Endothelial cell (in vitro differentiated cells): ENCODE measurements around the gene PCYOX1L. TPM values are rescaled to one million over a fixed set of nuclear protein-coding genes. Genes with fewer than 3 reads are reported as not detected.

ENCODE experiments used
- DNase-seq: peaks from one replicate; pipeline ENCODE4 v3.0.0; 2021; ENCODE audit warnings: low spot score
- H3K27ac Mint-ChIP-seq: one replicate; pipeline ENCODE4 v1.8.0; 2021; ENCODE audit warnings: mixed read lengths, inconsistent platforms; ENCODE audit not compliant: unreplicated experiment
- H3K27me3 Mint-ChIP-seq: one replicate; pipeline ENCODE4 v1.8.0; 2021; ENCODE audit warnings: mild to moderate bottlenecking, moderate library complexity, mixed read lengths, inconsistent platforms; ENCODE audit not compliant: unreplicated experiment
- H3K36me3 Mint-ChIP-seq: one replicate; pipeline ENCODE4 v1.8.0; 2021; ENCODE audit warnings: mild to moderate bottlenecking, low read depth, mixed read lengths, inconsistent platforms; ENCODE audit not compliant: unreplicated experiment
- H3K4me1 Mint-ChIP-seq: one replicate; pipeline ENCODE4 v1.8.0; 2021; ENCODE audit warnings: mild to moderate bottlenecking, mixed read lengths, inconsistent platforms; ENCODE audit not compliant: unreplicated experiment
- H3K4me3 Mint-ChIP-seq: one replicate; pipeline ENCODE4 v1.8.0; 2021; ENCODE audit warnings: mild to moderate bottlenecking, mixed read lengths, inconsistent platforms; ENCODE audit not compliant: unreplicated experiment
- H3K9me3 Mint-ChIP-seq: one replicate; pipeline ENCODE4 v1.8.0; 2021; ENCODE audit warnings: mixed read lengths, inconsistent platforms; ENCODE audit not compliant: unreplicated experiment
- CTCF ChIP-seq: fragments of 200-600 bp; sonication (generic); IDR thresholded peaks from one replicate; pipeline ENCODE4 v1.5.0; 2021; ENCODE audit warnings: antibody characterized with exemption; ENCODE audit not compliant: unreplicated experiment
- total RNA-seq: library from RNA; stranded (reverse); fragmentation: NEBNext Ultra II Directional; extraction: Animal tissue kit (Norgen Biotek cat#: 25700); gene quantifications from one replicate; pipeline ENCODE4 v1.2.1, GENCODE V29; 2021; ENCODE audit not compliant: unreplicated experiment

Gene PCYOX1L
- total RNA-seq, 1 donor from 2014 or later: 18.3 TPM

GRCh38 chr5:149333711-149334443 is 24.0 kb upstream of the PCYOX1L start:
- Mint-ChIP-seq H3K4me3 (peak overlapping the region; percentile 70), H3K27ac (peak overlapping the region; percentile 65), H3K36me3 (peaks cover 73% of the 10 kb centered on the region), H3K4me1 (peaks cover 36% of the 10 kb centered on the region), H3K9me3 (no peaks in the 10 kb centered on the region), H3K27me3 (peaks cover 11% of the 10 kb centered on the region)
- no peak for TF ChIP-seq CTCF
- no peak for DNase-seq

GRCh38 chr5:149337736-149338135 is 20.1 kb upstream of the PCYOX1L start:
- peaks cover 40% of the 10 kb centered on the region for H3K4me1 Mint-ChIP-seq
- no peak for DNase-seq
- TF ChIP-seq CTCF: no peak
- H3K27ac Mint-ChIP-seq: no peak overlapping the region
- peaks cover 11% of the 10 kb centered on the region for H3K27me3 Mint-ChIP-seq
- H3K36me3 Mint-ChIP-seq: peaks cover 77% of the 10 kb centered on the region
- peak overlapping the region; percentile 83 for H3K4me3 Mint-ChIP-seq
- H3K9me3 Mint-ChIP-seq: no peaks in the 10 kb centered on the region

- Mint-ChIP-seq H3K27me3 (peaks cover 12% of the 10 kb centered on the region), H3K4me3 (peak overlapping the region; percentile 21), H3K36me3 (peaks cover 71% of the 10 kb centered on the region), H3K27ac (peak overlapping the region; percentile 27), H3K9me3 (no peaks in the 10 kb centered on the region), H3K4me1 (peaks cover 37% of the 10 kb centered on the region)
- TF ChIP-seq CTCF: no peak
- DNase-seq: no peak
These were observed 19.5 kb upstream of the PCYOX1L start for GRCh38 chr5:149338364-149338763.

- peaks cover 43% of the 10 kb centered on the region for H3K4me1 Mint-ChIP-seq
- no peak overlapping the region for H3K27ac Mint-ChIP-seq
- H3K36me3 Mint-ChIP-seq: peaks cover 64% of the 10 kb centered on the region
- TF ChIP-seq CTCF: no peak
- DNase-seq: no peak
- no peak overlapping the region for H3K4me3 Mint-ChIP-seq
- peaks cover 21% of the 10 kb centered on the region for H3K27me3 Mint-ChIP-seq
- H3K9me3 Mint-ChIP-seq: peaks cover 6% of the 10 kb centered on the region
These were observed 16.9 kb upstream of the PCYOX1L start for GRCh38 chr5:149340920-149341319.

DNA sequence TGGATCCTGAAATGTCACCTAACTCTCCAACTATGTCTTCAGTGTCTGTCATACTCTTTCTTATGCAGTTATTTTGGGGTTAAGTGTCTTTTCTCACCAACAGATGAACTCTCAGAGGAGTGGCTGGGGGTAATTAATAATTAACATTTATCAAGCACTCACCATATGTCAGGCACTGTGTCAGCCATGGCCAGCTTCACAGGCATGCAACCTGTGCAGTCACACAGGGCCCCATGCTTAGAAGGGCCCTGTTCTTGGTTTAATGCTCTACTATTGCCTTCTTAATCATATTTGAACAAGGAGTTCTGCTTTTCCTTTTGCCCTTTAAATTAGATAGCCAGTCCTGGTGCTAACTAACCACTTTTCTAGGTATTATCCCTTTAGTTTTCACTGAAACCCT is 16.0 kb upstream of the PCYOX1L start:
- Mint-ChIP-seq H3K9me3 (peaks cover 6% of the 10 kb centered on the region), H3K36me3 (peaks cover 55% of the 10 kb centered on the region), H3K27me3 (peaks cover 22% of the 10 kb centered on the region), H3K4me3 (peak overlapping the region; percentile 59), H3K4me1 (peaks cover 50% of the 10 kb centered on the region), H3K27ac (no peak overlapping the region)
- no peak for DNase-seq
- no peak for TF ChIP-seq CTCF
